ENCODE results near the gene UGT2B17.

The UGT2B17 gene

GRCh38 chr4:68489338-68489737 is 86.8 kb downstream of the UGT2B17 start:
- no peak for DNase-seq (ENCODE audit: low read depth in 4 of 4, low spot score in 1 of 4)
